Adipocyte (in vitro differentiated cells): Measurements from ENCODE around the gene PPP2R2C.

ENCODE experiments used
- DNase-seq: peaks from one replicate; pipeline ENCODE4 v3.0.0-alpha.2; 2015; ENCODE audit warnings: low read depth
- H3K27me3 ChIP-seq: replicated peaks from 2 replicates; pipeline ENCODE4 v1.7.0; 2013; ENCODE audit warnings: mild to moderate bottlenecking, low read length, moderate library complexity; ENCODE audit not compliant: control insufficient read depth, insufficient read depth
- H3K36me3 ChIP-seq: 2 replicates; pipeline ENCODE4 v1.7.0; 2013; ENCODE audit warnings: low read length, mild to moderate bottlenecking, moderate library complexity; ENCODE audit not compliant: control insufficient read depth, insufficient read depth, severe bottlenecking
- H3K4me1 ChIP-seq: 2 replicates; pipeline ENCODE4 v1.7.0; 2013; ENCODE audit warnings: mild to moderate bottlenecking, low read length, moderate library complexity; ENCODE audit not compliant: control insufficient read depth, insufficient read depth
- H3K4me3 ChIP-seq: 2 replicates; pipeline ENCODE4 v1.7.0; 2013; ENCODE audit warnings: mild to moderate bottlenecking, low read length, moderate library complexity
- H3K9ac ChIP-seq: 2 replicates; pipeline ENCODE4 v1.7.0; 2013; ENCODE audit warnings: mild to moderate bottlenecking, low read length, moderate library complexity
- H3K9me3 ChIP-seq: 2 replicates; pipeline ENCODE4 v1.7.0; 2013; ENCODE audit warnings: mild to moderate bottlenecking, low read length, moderate library complexity; ENCODE audit not compliant: control insufficient read depth

The PPP2R2C gene

GRCh38 chr4:6502747-6503465 lies 30.5 kb upstream of the PPP2R2C start:
- Histone ChIP-seq H3K4me3 (no peak overlapping the region), H3K9ac (no peak overlapping the region), H3K4me1 (no peaks in the 10 kb centered on the region), H3K27me3 (peaks cover 2% of the 10 kb centered on the region), H3K36me3 (no peaks in the 10 kb centered on the region), H3K9me3 (peaks cover 26% of the 10 kb centered on the region)
- no peak for DNase-seq

- Histone ChIP-seq H3K9ac (no peak overlapping the region), H3K9me3 (peaks cover 30% of the 10 kb centered on the region), H3K4me1 (no peaks in the 10 kb centered on the region), H3K27me3 (peaks cover 2% of the 10 kb centered on the region), H3K36me3 (no peaks in the 10 kb centered on the region), H3K4me3 (no peak overlapping the region)
- no peak for DNase-seq
Observed at GRCh38 chr4:6502147-6502546, 29.7 kb upstream of the PPP2R2C start.

- H3K9me3 ChIP-seq: peaks cover 28% of the 10 kb centered on the region
- H3K4me3 ChIP-seq: no peak overlapping the region
- peaks cover 2% of the 10 kb centered on the region for H3K27me3 ChIP-seq
- no peaks in the 10 kb centered on the region for H3K4me1 ChIP-seq
- no peak for DNase-seq
- H3K36me3 ChIP-seq: no peaks in the 10 kb centered on the region
- no peak overlapping the region for H3K9ac ChIP-seq
Observed at GRCh38 chr4:6501171-6501570, 28.8 kb upstream of the PPP2R2C start.

GRCh38 chr4:6500481-6501140 lies 28.2 kb upstream of the PPP2R2C start:
- Histone ChIP-seq H3K9ac (no peak overlapping the region), H3K36me3 (no peaks in the 10 kb centered on the region), H3K4me3 (no peak overlapping the region), H3K9me3 (peaks cover 25% of the 10 kb centered on the region), H3K4me1 (no peaks in the 10 kb centered on the region), H3K27me3 (peaks cover 2% of the 10 kb centered on the region)
- no peak for DNase-seq

GRCh38 chr4:6499238-6499600 lies 26.8 kb upstream of the PPP2R2C start:
- Histone ChIP-seq H3K9ac (no peak overlapping the region), H3K4me3 (no peak overlapping the region), H3K9me3 (peaks cover 12% of the 10 kb centered on the region), H3K4me1 (no peaks in the 10 kb centered on the region), H3K36me3 (no peaks in the 10 kb centered on the region), H3K27me3 (peaks cover 4% of the 10 kb centered on the region)
- no peak for DNase-seq

GRCh38 chr4:6498511-6499237 lies 26.3 kb upstream of the PPP2R2C start:
- no peaks in the 10 kb centered on the region for H3K4me1 ChIP-seq
- H3K9me3 ChIP-seq: peaks cover 7% of the 10 kb centered on the region
- H3K4me3 ChIP-seq: no peak overlapping the region
- no peak for DNase-seq
- H3K27me3 ChIP-seq: peaks cover 10% of the 10 kb centered on the region
- H3K36me3 ChIP-seq: no peaks in the 10 kb centered on the region
- no peak overlapping the region for H3K9ac ChIP-seq

GRCh38 chr4:6497796-6498195 lies 25.4 kb upstream of the PPP2R2C start:
- no peak overlapping the region for H3K4me3 ChIP-seq
- DNase-seq: no peak
- H3K9me3 ChIP-seq: peaks cover 6% of the 10 kb centered on the region
- no peaks in the 10 kb centered on the region for H3K36me3 ChIP-seq
- no peak overlapping the region for H3K9ac ChIP-seq
- H3K4me1 ChIP-seq: no peaks in the 10 kb centered on the region
- H3K27me3 ChIP-seq: peaks cover 13% of the 10 kb centered on the region

- H3K9me3 ChIP-seq: peaks cover 6% of the 10 kb centered on the region
- no peak overlapping the region for H3K4me3 ChIP-seq
- peaks cover 15% of the 10 kb centered on the region for H3K27me3 ChIP-seq
- H3K9ac ChIP-seq: no peak overlapping the region
- no peaks in the 10 kb centered on the region for H3K36me3 ChIP-seq
- H3K4me1 ChIP-seq: no peaks in the 10 kb centered on the region
- DNase-seq: no peak
Observed at GRCh38 chr4:6495736-6496135, 23.3 kb upstream of the PPP2R2C start.

GRCh38 chr4:6495296-6495590 lies 22.8 kb upstream of the PPP2R2C start:
- peaks cover 15% of the 10 kb centered on the region for H3K27me3 ChIP-seq
- H3K9ac ChIP-seq: no peak overlapping the region
- no peak for DNase-seq
- H3K4me1 ChIP-seq: no peaks in the 10 kb centered on the region
- H3K9me3 ChIP-seq: peaks cover 6% of the 10 kb centered on the region
- no peaks in the 10 kb centered on the region for H3K36me3 ChIP-seq
- no peak overlapping the region for H3K4me3 ChIP-seq

GRCh38 chr4:6494431-6495295 lies 22.2 kb upstream of the PPP2R2C start:
- peaks cover 15% of the 10 kb centered on the region for H3K27me3 ChIP-seq
- no peak for DNase-seq
- H3K4me1 ChIP-seq: no peaks in the 10 kb centered on the region
- no peaks in the 10 kb centered on the region for H3K36me3 ChIP-seq
- peaks cover 6% of the 10 kb centered on the region for H3K9me3 ChIP-seq
- no peak overlapping the region for H3K4me3 ChIP-seq
- H3K9ac ChIP-seq: no peak overlapping the region
